ENCODE measurements around the gene CCDC183.

CCDC183 gene

DNA sequence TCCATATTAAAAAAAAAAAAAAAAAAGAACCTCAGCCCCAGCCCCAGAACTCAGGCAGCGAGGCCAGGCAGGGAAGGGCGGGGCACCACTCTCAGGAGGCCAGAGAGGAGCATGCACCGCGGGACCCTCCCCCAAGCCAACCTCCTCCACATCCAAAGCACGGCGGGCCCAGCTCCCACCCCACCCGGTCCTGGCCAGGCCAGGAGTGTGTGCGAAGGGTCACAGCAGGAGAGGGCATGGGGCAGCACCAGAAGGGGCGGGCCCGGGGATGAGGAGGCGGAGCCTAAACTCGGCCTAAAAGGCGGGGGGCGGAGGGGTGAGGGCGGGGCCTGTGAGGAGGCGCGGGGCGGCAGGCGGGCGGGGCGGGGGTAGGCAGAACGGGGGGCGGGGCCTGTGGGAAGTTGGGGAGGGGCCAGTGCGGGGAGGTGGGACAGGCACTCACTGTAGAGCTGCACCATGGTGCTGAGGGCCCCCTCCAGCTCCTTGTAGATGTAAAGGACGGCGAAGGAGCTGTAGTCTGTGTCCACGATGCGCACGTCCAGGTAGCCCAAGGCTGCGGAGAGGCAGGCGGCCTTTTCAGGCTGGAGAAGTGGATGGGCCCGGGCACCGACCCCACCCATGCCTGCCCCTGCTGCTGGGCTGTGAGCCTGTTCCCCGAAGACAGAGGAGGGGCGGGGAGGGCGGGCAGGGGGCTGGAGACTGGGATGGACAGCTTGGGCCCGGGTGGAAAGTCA is 33.1 kb upstream of the CCDC183 start:
- Histone ChIP-seq H3K4me3 (ENCODE audit: low read length) (no peak overlapping the region), H3K79me2 (ENCODE audit: control insufficient read depth, low read length) (no peaks in the 10 kb centered on the region), H3K9me3 (ENCODE audit: control insufficient read depth, insufficient read depth, low read length) (no peaks in the 10 kb centered on the region), H3F3A (ENCODE audit: control insufficient read depth, insufficient read depth) (peaks cover 10% of the 10 kb centered on the region), H4K20me1 (ENCODE audit: control insufficient read depth, insufficient read depth, low read depth, low read length) (no peaks in the 10 kb centered on the region), H3K27me3 (ENCODE audit: control insufficient read depth, low read length) (peaks cover 17% of the 10 kb centered on the region), H3K4me1 (ENCODE audit: control insufficient read depth, low read length) (peaks cover 49% of the 10 kb centered on the region), H3K27ac (ENCODE audit: low read depth, low read length) (no peak overlapping the region), H3K36me3 (ENCODE audit: control insufficient read depth, low read length) (no peaks in the 10 kb centered on the region), H3K4me2 (ENCODE audit: low read length) (peak overlapping the region; percentile 39), H3K9me2 (replicated peaks; ENCODE audit: control insufficient read depth, low read length) (no peaks in the 10 kb centered on the region)
- no peak for TF ChIP-seq EZH2phosphoT487 (IDR thresholded peaks at IDR 0.05; ENCODE audit: borderline replicate concordance, low read length)
- TF ChIP-seq, protein P1, sequence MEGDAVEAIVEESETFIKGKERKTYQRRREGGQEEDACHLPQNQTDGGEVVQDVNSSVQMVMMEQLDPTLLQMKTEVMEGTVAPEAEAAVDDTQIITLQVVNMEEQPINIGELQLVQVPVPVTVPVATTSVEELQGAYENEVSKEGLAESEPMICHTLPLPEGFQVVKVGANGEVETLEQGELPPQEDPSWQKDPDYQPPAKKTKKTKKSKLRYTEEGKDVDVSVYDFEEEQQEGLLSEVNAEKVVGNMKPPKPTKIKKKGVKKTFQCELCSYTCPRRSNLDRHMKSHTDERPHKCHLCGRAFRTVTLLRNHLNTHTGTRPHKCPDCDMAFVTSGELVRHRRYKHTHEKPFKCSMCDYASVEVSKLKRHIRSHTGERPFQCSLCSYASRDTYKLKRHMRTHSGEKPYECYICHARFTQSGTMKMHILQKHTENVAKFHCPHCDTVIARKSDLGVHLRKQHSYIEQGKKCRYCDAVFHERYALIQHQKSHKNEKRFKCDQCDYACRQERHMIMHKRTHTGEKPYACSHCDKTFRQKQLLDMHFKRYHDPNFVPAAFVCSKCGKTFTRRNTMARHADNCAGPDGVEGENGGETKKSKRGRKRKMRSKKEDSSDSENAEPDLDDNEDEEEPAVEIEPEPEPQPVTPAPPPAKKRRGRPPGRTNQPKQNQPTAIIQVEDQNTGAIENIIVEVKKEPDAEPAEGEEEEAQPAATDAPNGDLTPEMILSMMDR (IDR thresholded peaks at IDR 0.05; ENCODE audit: low read depth, low read length, poor library complexity, severe bottlenecking) = peak; percentile 17

DNA sequence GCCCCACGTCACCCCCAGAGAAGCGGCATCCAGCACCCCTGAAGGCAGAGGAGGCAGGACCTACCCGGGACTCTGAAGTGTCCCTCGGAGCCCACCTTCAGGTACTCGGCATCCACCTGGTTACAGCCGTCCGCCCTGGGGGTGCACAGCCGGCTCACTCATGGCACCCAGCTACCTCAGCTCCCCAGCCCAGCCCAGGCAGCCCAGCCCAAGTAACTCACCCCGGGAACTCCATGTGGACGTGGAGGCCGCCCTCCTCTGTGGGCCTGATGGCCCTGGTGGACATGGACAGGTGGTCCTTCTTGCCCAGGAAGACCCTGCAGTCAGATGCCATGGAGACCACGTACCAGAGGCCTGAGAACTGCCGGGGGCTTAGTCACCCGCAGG is 32.5 kb upstream of the CCDC183 start:
- Histone ChIP-seq H3K4me3 (ENCODE audit: low read length) (no peak overlapping the region), H3K36me3 (ENCODE audit: control insufficient read depth, low read length) (no peaks in the 10 kb centered on the region), H3K9me2 (replicated peaks; ENCODE audit: control insufficient read depth, low read length) (no peaks in the 10 kb centered on the region), H3K27ac (ENCODE audit: low read depth, low read length) (no peak overlapping the region), H3F3A (ENCODE audit: control insufficient read depth, insufficient read depth) (peaks cover 13% of the 10 kb centered on the region), H3K4me2 (ENCODE audit: low read length) (no peak overlapping the region), H3K27me3 (ENCODE audit: control insufficient read depth, low read length) (peaks cover 17% of the 10 kb centered on the region), H4K20me1 (ENCODE audit: control insufficient read depth, insufficient read depth, low read depth, low read length) (no peaks in the 10 kb centered on the region), H3K4me1 (ENCODE audit: control insufficient read depth, low read length) (peaks cover 49% of the 10 kb centered on the region), H3K79me2 (ENCODE audit: control insufficient read depth, low read length) (no peaks in the 10 kb centered on the region), H3K9me3 (ENCODE audit: control insufficient read depth, insufficient read depth, low read length) (no peaks in the 10 kb centered on the region)
- TF ChIP-seq, protein P1 (IDR thresholded peaks at IDR 0.05; ENCODE audit: low read depth, low read length, poor library complexity, severe bottlenecking) = no peak
- no peak for TF ChIP-seq EZH2phosphoT487 (IDR thresholded peaks at IDR 0.05; ENCODE audit: borderline replicate concordance, low read length)

DNA sequence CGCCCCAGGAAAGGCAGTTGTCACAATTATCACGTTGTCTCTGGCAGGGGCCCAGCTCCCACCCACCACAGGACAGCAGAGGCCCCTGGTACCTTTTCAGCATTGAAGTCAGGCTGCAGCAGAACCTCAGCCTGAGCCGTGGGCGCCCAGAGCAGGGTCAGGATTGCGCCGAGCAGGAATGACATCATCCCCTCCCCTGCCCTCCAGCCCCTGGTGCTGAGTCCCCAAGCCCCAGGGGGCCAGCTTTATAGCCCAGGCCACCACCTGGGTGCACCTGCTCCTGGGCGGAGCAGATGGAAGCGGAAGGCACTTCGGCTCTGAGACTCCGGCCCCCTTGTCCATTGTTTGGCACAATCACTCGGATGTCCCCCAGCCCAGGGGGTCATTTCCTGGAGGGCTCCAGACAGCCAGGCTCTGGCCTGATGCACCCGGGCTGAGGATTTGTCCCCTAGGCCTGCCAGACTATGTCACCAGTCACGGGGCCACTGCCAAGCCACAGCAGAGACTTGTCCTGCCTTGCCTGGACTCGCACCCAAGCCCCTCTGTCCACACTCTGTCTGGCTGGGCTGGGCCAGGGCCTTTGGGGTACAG is 31.7 kb upstream of the CCDC183 start, which contains the start of gene LCN15:
LCN15 (minus strand) TSS at position 218 of the 591 bp plus-strand sequence; CDS start at position 188, 30 bp downstream.
- no peak within 1 kb of the TSS for H3K4me3 ChIP-seq (ENCODE audit: low read length)
- no peak within 1 kb of the TSS for H3K27ac ChIP-seq (ENCODE audit: low read depth, low read length)
- peaks cover 17% of the 10 kb centered on the region for H3K27me3 ChIP-seq (ENCODE audit: control insufficient read depth, low read length)
- H3K9me3 ChIP-seq (ENCODE audit: control insufficient read depth, insufficient read depth, low read length) = no peaks in the 10 kb centered on the region
- no peak for TF ChIP-seq EZH2phosphoT487 (IDR thresholded peaks at IDR 0.05; ENCODE audit: borderline replicate concordance, low read length)
- TF ChIP-seq, protein P1 (IDR thresholded peaks at IDR 0.05; ENCODE audit: low read depth, low read length, poor library complexity, severe bottlenecking) = no peak
- H3K9me2 ChIP-seq (replicated peaks; ENCODE audit: control insufficient read depth, low read length) = no peaks in the 10 kb centered on the region
- H3K4me2 ChIP-seq (ENCODE audit: low read length) = no peak within 1 kb of the TSS
- no peaks in the 10 kb centered on the region for H4K20me1 ChIP-seq (ENCODE audit: control insufficient read depth, insufficient read depth, low read depth, low read length)
- H3K79me2 ChIP-seq (ENCODE audit: control insufficient read depth, low read length) = no peaks in the 10 kb centered on the region
- H3K4me1 ChIP-seq (ENCODE audit: control insufficient read depth, low read length) = peaks cover 45% of the 10 kb centered on the region
- H3F3A ChIP-seq (ENCODE audit: control insufficient read depth, insufficient read depth) = peaks cover 13% of the 10 kb centered on the region
- no peaks in the 10 kb centered on the region for H3K36me3 ChIP-seq (ENCODE audit: control insufficient read depth, low read length)

Measured in DOHH2 (cell line).